ENCODE data around the gene DCLK1.

Gene DCLK1

DNA sequence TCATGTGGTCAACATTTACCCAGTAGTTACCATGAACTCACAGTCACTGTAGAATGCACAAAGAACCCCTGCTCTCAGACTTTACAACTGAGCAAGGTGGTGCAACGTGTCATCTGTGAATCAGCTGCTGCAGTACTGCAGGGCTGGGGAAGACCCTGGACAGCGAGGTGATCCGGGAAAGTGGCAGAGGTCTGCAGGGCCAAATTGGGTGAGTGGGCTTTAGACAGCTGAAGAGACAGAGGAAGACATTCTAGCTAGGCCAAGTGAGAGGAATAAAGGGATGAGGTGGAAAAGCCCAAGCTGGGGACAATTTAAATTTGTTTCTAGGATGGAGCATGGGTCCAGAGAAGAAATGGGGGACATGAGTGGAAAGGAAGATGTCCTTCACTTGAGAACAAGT lies 270.5 kb downstream of the DCLK1 start:
- no peak for TF ChIP-seq CTCF (IDR thresholded peaks at IDR 0.05; ENCODE audit: low read depth, low read length, missing control alignments)
- in situ Hi-C loops (cut with HindIII; ENCODE audit: low sequenced_read_pairs) = no loop called here
- no peak overlapping the region for H3K4me3 ChIP-seq (ENCODE audit: low read depth, low read length)
- no peak for DNase-seq (ENCODE audit: low read depth)

GRCh38 chr13:35859981-35860380 lies 271.2 kb downstream of the DCLK1 start:
- in situ Hi-C loops (cut with HindIII; ENCODE audit: low sequenced_read_pairs) = no loop called here
- TF ChIP-seq CTCF (IDR thresholded peaks at IDR 0.05; ENCODE audit: low read depth, low read length, missing control alignments) = no peak
- no peak overlapping the region for H3K4me3 ChIP-seq (ENCODE audit: low read depth, low read length)
- no peak for DNase-seq (ENCODE audit: low read depth)

DNA sequence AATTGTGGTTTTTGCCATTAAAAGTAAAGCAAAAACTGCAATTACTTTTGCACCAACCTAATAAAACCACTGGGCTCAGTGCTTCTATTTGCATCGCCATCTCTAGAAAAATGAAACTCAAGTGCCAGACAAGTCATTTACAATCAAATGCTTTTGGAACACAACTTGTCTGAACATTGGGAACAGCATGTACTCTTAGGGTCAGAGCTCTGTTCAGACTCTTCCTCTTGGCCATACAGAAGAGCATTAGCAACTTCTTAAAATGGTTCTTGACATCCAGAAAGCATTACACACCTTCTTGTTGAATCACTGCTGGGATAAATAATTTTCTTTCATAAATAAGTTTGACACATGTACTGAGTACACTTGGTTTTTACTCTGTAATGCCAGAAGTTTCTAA lies 272.5 kb downstream of the DCLK1 start:
- no peak for TF ChIP-seq CTCF (IDR thresholded peaks at IDR 0.05; ENCODE audit: low read depth, low read length, missing control alignments)
- in situ Hi-C loops (cut with HindIII; ENCODE audit: low sequenced_read_pairs) = no loop called here
- H3K4me3 ChIP-seq (ENCODE audit: low read depth, low read length) = no peak overlapping the region
- no peak for DNase-seq (ENCODE audit: low read depth)

GRCh38 chr13:35857769-35858168 lies 273.4 kb downstream of the DCLK1 start:
- H3K4me3 ChIP-seq (ENCODE audit: low read depth, low read length) = no peak overlapping the region
- in situ Hi-C loops (cut with HindIII; ENCODE audit: low sequenced_read_pairs) = no loop called here
- DNase-seq (ENCODE audit: low read depth) = no peak
- no peak for TF ChIP-seq CTCF (IDR thresholded peaks at IDR 0.05; ENCODE audit: low read depth, low read length, missing control alignments)

DNA sequence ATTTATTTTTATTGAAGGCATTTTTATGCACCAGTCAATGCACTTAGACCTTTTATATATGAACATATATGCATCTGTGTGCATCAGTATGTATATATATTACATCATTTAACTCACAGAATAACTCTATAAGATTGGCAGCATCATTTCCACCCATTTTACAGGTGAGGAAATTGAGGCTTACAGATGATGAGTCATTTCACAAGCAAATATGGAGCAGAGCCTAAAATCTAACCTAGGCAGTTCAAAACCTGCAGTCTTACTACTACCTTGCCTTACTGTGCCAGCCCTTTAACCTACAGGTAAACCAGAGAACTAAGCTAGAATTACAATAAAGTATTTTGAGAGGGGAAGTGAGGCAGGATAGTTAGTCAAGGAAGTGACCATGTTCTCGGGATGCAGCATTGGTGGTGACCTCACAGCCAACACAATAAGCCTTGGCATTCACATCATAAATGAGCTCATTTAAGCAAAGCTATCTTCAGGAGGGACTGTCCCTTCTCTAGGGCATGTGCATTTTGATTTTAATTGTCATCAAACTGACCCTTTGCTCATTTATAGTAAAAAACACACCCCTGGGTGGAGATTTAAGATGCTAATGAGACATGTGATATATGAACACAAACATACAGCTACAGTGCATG lies 274.3 kb downstream of the DCLK1 start:
- no peak for TF ChIP-seq CTCF (IDR thresholded peaks at IDR 0.05; ENCODE audit: low read depth, low read length, missing control alignments)
- no peak for DNase-seq (ENCODE audit: low read depth)
- H3K4me3 ChIP-seq (ENCODE audit: low read depth, low read length) = no peak overlapping the region
- in situ Hi-C loops (cut with HindIII; ENCODE audit: low sequenced_read_pairs) = no loop called here

- no peak for TF ChIP-seq CTCF (IDR thresholded peaks at IDR 0.05; ENCODE audit: low read depth, low read length, missing control alignments)
- H3K4me3 ChIP-seq (ENCODE audit: low read depth, low read length) = no peak overlapping the region
- in situ Hi-C loops (cut with HindIII; ENCODE audit: low sequenced_read_pairs) = no loop called here
- DNase-seq (ENCODE audit: low read depth) = no peak
These were observed 275.1 kb downstream of the DCLK1 start for GRCh38 chr13:35856084-35856483.
